K562 (cell line): Measurements from ENCODE around the gene SRSF5. TPM values are rescaled to one million over a fixed set of nuclear protein-coding genes. Genes with fewer than 3 reads are reported as not detected.

Experiments
- ATAC-seq: fragments of 200-7000 bp; cut with Tn5 transposase; 3 replicates; pipeline ENCODE4 v1.9.1; 2020; ENCODE audit warnings: moderate library complexity
- BruUV-seq: library from RNA; stranded (reverse); fragments of 400-500 nt; replicated peaks from 2 replicates; lab custom pipeline; 2021; lab: Mats Ljungman, UMichigan
- CTCF ChIA-PET: fragments of 300-600 bp; formaldehyde crosslinking; extraction: SDS; loops from one replicate; lab custom pipeline; 2021; ENCODE audit warnings: low intra/inter-chr PET ratio; lab: Yijun Ruan, JAX
- POLR2A ChIA-PET: fragments of 300-600, 350-650 bp; sonication (Branson Sonifier 250); formaldehyde crosslinking; extraction: SDS; loops from one replicate; lab custom pipeline; 2021; ENCODE audit warnings: antibody characterized with exemption, inconsistent platforms; lab: Yijun Ruan, JAX
- DNase-seq, 4 experiments: peaks; one replicate each; pipeline versions ENCODE4 v3.0.0 to v3.0.0-alpha.2; 2011 to 2018; ENCODE audit warnings: low spot score in 3 of 4, mixed read lengths in 3 of 4; ENCODE audit errors: extremely low read depth in 1 of 4
- FAIRE-seq: peaks from 2 replicates; lab custom pipeline; 2011; peaks lifted over from hg19 to GRCh38; lab: Jason Lieb, UNC
- H2AFZ ChIP-seq: 2 replicates; pipeline ENCODE4 v1.6.0; 2011; ENCODE audit warnings: low read depth, low read length, control low read depth, inconsistent platforms
- H3K27ac ChIP-seq: fragments of 200-600 bp; 3 replicates; pipeline ENCODE4 v1.8.0; 2011; ENCODE audit warnings: low read depth, mild to moderate bottlenecking, control low read depth, inconsistent platforms, low read length, moderate library complexity, mixed read lengths; ENCODE audit errors: extremely low read depth
- H3K27me3 ChIP-seq, 2 experiments: fragments of 300-600 bp in 1 of 2; 2 replicates in 1 of 2; 3 replicates in 1 of 2; pipeline versions ENCODE4 v1.6.0 to v1.8.0; 2011; ENCODE audit warnings: inconsistent platforms in 2 of 2, low read length in 2 of 2, mild to moderate bottlenecking in 1 of 2, mixed read lengths in 1 of 2, moderate library complexity in 1 of 2; ENCODE audit not compliant: control insufficient read depth in 2 of 2, insufficient read depth in 2 of 2
- H3K36me3 ChIP-seq: fragments of 300-600 bp; 3 replicates; pipeline ENCODE4 v1.8.0; 2011; ENCODE audit warnings: mild to moderate bottlenecking, low read length, inconsistent platforms; ENCODE audit not compliant: control insufficient read depth, insufficient read depth
- H3K4me1 ChIP-seq, 2 experiments: fragments of 200-600 bp in 1 of 2; replicated peaks in 1 of 2; 2 replicates in 1 of 2; 3 replicates in 1 of 2; pipeline versions ENCODE4 v1.5.1 to v1.8.0; 2011; ENCODE audit warnings: inconsistent platforms in 2 of 2, low read length in 2 of 2, mild to moderate bottlenecking in 1 of 2, mixed read lengths in 1 of 2, moderate library complexity in 1 of 2; ENCODE audit not compliant: control insufficient read depth in 2 of 2, insufficient read depth in 2 of 2
- H3K4me2 ChIP-seq: 2 replicates; pipeline ENCODE4 v1.6.1; 2011; ENCODE audit warnings: low read length, control low read depth, inconsistent platforms, mixed read lengths; ENCODE audit not compliant: insufficient read depth
- H3K4me3 ChIP-seq: fragments of 200-600 bp; sonication (generic), shearing (Covaris generic); 2 replicates; pipeline ENCODE4 v1.5.1; 2016; ENCODE audit warnings: control low read depth, inconsistent platforms
- H3K79me2 ChIP-seq: fragments of 200-600 bp; 3 replicates; pipeline ENCODE4 v1.8.0; 2011; ENCODE audit warnings: low read length, inconsistent platforms; ENCODE audit not compliant: control insufficient read depth, insufficient read depth
- H3K9ac ChIP-seq, 2 experiments: 2 replicates each; pipeline versions ENCODE4 v1.6.0 to v1.6.1; 2011; ENCODE audit warnings: low read depth in 2 of 2, low read length in 2 of 2, control low read depth in 1 of 2, inconsistent platforms in 1 of 2, mild to moderate bottlenecking in 1 of 2, mixed read lengths in 1 of 2; ENCODE audit not compliant: insufficient read depth in 1 of 2
- H3K9me1 ChIP-seq: one replicate; pipeline ENCODE4 v1.6.0; 2011; ENCODE audit warnings: inconsistent platforms, mild to moderate bottlenecking, low read length, moderate library complexity; ENCODE audit not compliant: control insufficient read depth, insufficient read depth
- H3K9me3 ChIP-seq: replicated peaks from 2 replicates; pipeline ENCODE4 v1.5.1; 2011; ENCODE audit warnings: low read depth, low read length, inconsistent platforms; ENCODE audit not compliant: control insufficient read depth, insufficient read depth
- H4K20me1 ChIP-seq: replicated peaks from 2 replicates; pipeline ENCODE4 v1.6.1; 2011; ENCODE audit warnings: low read length, inconsistent platforms, mixed read lengths; ENCODE audit not compliant: control insufficient read depth, insufficient read depth
- CBX3 ChIP-seq, 2 experiments: IDR thresholded peaks; 1 replicate in 1 of 2; 2 replicates in 1 of 2; pipeline ENCODE4 v1.6.1; 2012; ENCODE audit warnings: inconsistent platforms in 2 of 2, low read length in 2 of 2, borderline replicate concordance in 1 of 2, control low read depth in 1 of 2
- CEBPG ChIP-seq, 3 experiments: fragments of 200-800 bp in 1 of 3; sonication (Bioruptor generic) in 1 of 3; sonication (generic) in 1 of 3; formaldehyde crosslinking in 1 of 3; IDR thresholded peaks in 2 of 3; conservative IDR thresholded peaks in 1 of 3; 2 replicates each; pipeline versions ENCODE4 v1.6.1 to v1.8.0; 2016 to 2022; ENCODE audit warnings: missing compliant biosample characterization in 2 of 3, missing genetic modification characterization in 2 of 3, mild to moderate bottlenecking in 1 of 3, missing genetic modification reagents in 1 of 3
- CREM ChIP-seq: IDR thresholded peaks from 2 replicates; pipeline ENCODE4 v1.6.1; 2014; ENCODE audit warnings: antibody characterized with exemption, low read depth
- GABPA ChIP-seq: fragments of 200-800 bp; sonication (Bioruptor generic); conservative IDR thresholded peaks from 2 replicates; pipeline ENCODE4 v1.6.1; 2016; ENCODE audit warnings: low read depth, missing genetic modification characterization, missing compliant biosample characterization
- GATAD2A ChIP-seq: fragments of 450-650 bp; IDR thresholded peaks from 2 replicates; pipeline ENCODE4 v1.6.1; 2017
- JUN ChIP-seq, 2 experiments: sonication (generic) in 1 of 2; formaldehyde crosslinking in 1 of 2; IDR thresholded peaks; 2 replicates each; pipeline versions ENCODE4 v1.6.1 to v1.8.0; 2012 to 2022; ENCODE audit warnings: borderline replicate concordance in 2 of 2, mild to moderate bottlenecking in 2 of 2, improper control_type of control experiment in 1 of 2, low read depth in 1 of 2, low read length in 1 of 2, missing genetic modification reagents in 1 of 2
- KLF16 ChIP-seq: IDR thresholded peaks from 2 replicates; pipeline ENCODE4 v1.6.1; 2016; ENCODE audit warnings: antibody characterized with exemption
- MTA2 ChIP-seq: fragments of 450-650 bp; IDR thresholded peaks from 2 replicates; pipeline ENCODE4 v1.6.1; 2016; ENCODE audit warnings: low read depth
- POLR2B ChIP-seq: fragments of 450-650 bp; IDR thresholded peaks from 2 replicates; pipeline ENCODE4 v1.6.1; 2018; ENCODE audit warnings: low read depth; ENCODE audit not compliant: partially characterized antibody
- RREB1 ChIP-seq: fragments of 250-450 bp; sonication (Bioruptor Pico); IDR thresholded peaks from 2 replicates; pipeline ENCODE4 v1.4.0; 2020
- TCFL5 ChIP-seq: fragments of 250-450 bp; sonication (Bioruptor Pico); conservative IDR thresholded peaks from 2 replicates; pipeline ENCODE4 v1.6.1; 2021; ENCODE audit warnings: mild to moderate bottlenecking, moderate library complexity, matching md5 sums
- ZC3H11A ChIP-seq: IDR thresholded peaks from 2 replicates; pipeline ENCODE4 v1.6.1; 2012; ENCODE audit warnings: low read depth, low read length, improper control_type of control experiment
- ZNF592 ChIP-seq: fragments of 450-650 bp; IDR thresholded peaks from 2 replicates; pipeline ENCODE4 v1.6.1; 2017; ENCODE audit warnings: antibody characterized with exemption, mild to moderate bottlenecking
- WGBS: fragments of 100-300 bp; shearing (Covaris generic); methylation state at CpG from one replicate; pipeline ENCODE4 v1.1.6; 2016; ENCODE audit warnings: low coverage, mixed read lengths; ENCODE audit not compliant: insufficient coverage; ENCODE audit errors: missing lambda C conversion rate; 5-methylcytosine and 5-hydroxymethylcytosine counted together
- in situ Hi-C: fragments of 300-500 bp; cut with MboI; formaldehyde crosslinking; loops from 4 replicates; pipeline ENCODE4 v1.15.0; 2018; ENCODE audit warnings: inconsistent platforms, mixed read lengths
- intact Hi-C: fragments of 100-400 bp; cut with micrococcal nuclease; formaldehyde crosslinking; loops from 2 replicates; pipeline ENCODE4 v1.14.2; 2022
- polyA plus RNA-seq, 8 experiments: library from polyadenylated mRNA; depleted of rRNA in 4 of 8; stranded (reverse) in 5 of 8; unstranded in 3 of 8; fragments of >200 nt; fragmentation: Nextera tagmentation in 2 of 8; fragmentation: Illumina TruSeq in 1 of 8; extraction: Ambion mirVana in 2 of 8; extraction: Trizol in 1 of 8; gene quantifications; 2 replicates each; pipeline versions ENCODE4 v1.2.1 to v1.2.3, GENCODE V29; 2011 to 2014; ENCODE audit warnings: inconsistent platforms in 1 of 8, missing spikeins in 1 of 8
- total RNA-seq, 7 experiments: library from RNA; depleted of rRNA in 6 of 7; stranded (reverse); fragments of >200 nt in 6 of 7; fragmentation: Illumina TruSeq in 2 of 7; extraction: Trizol in 2 of 7; gene quantifications; 2 replicates each; pipeline versions ENCODE4 v1.2.1 to v1.2.3, GENCODE V29; 2011 to 2021; ENCODE audit warnings: low replicate concordance in 1 of 7

The SRSF5 gene
- total and polyA plus RNA-seq, 9 of the 15 experiments (the other 6 are each of a cell fraction or from before 2014, with no cell fraction given) = 108 to 460 (median 212) TPM

- Histone ChIP-seq H4K20me1 (no peaks in the 10 kb centered on the region), H3K79me2 (no peaks in the 10 kb centered on the region), H3K4me3 (no peak overlapping the region), H2AFZ (peak overlapping the region; percentile 58), H3K9me3 (0 out of 2 replicates have a peak, but pooled peaks cover 1% of the 10 kb centered on the region), H3K27me3 (no peaks in the 10 kb centered on the region), H3K27ac (no peak overlapping the region), H3K4me2 (no peak overlapping the region), H3K9me1 (no peaks in the 10 kb centered on the region), H3K36me3 (no peaks in the 10 kb centered on the region), H3K4me1 (peaks cover 4 to 13% of the 10 kb centered on the region in 2 experiments; a peak in 4 of 5 replicates), H3K9ac (no peak overlapping the region)
- no peak for FAIRE-seq
- ChIA-PET POLR2A (interaction anchor here (0.7 kb wide), 2 partner anchors 15 to 407 kb away, joined by 3 read pairs; no protein-coding TSS in a partner anchor), CTCF (no interaction called here)
- intact Hi-C loops (no loop called here), in situ Hi-C loops (no loop called here)
- no TSS peak for BruUV-seq
- no peak for DNase-seq
- WGBS = 36% methylated on average over 1 of the region's 1 CpG
- ATAC-seq = no peak
- TF ChIP-seq GATAD2A (no peak), GABPA (tag) (no peak), CBX3 (IDR thresholded peaks at IDR 0.05; ENCODE audit: borderline replicate concordance in 1 of 2, low read length in 2 of 2) (no peak), KLF16 (no peak), ZNF592 (no peak), MTA2 (no peak), JUN (IDR thresholded peaks at IDR 0.05; ENCODE audit: borderline replicate concordance, low read depth, low read length) (no peak), JUN (CRISPR knock-in tag; IDR thresholded peaks at IDR 0.05; ENCODE audit: borderline replicate concordance) (no peak), CREM (no peak), CEBPG (CRISPR knock-in tag; IDR thresholded peaks at IDR 0.05) (no peak), CEBPG (tag; conservative IDR thresholded peaks at IDR 0.05 in 1 of 2, IDR thresholded peaks at IDR 0.05 in 1 of 2) (no peak), ZC3H11A (no peak), POLR2B (no peak), TCFL5 (CRISPR knock-in tag) (no peak), RREB1 (CRISPR knock-in tag) (no peak)
Measured at GRCh38 chr14:69760810-69761209, 6.1 kb upstream of the SRSF5 start.
